BJ (cell line): ENCODE data around the gene LIME1. TPM values are rescaled to one million over a fixed set of nuclear protein-coding genes. Genes with fewer than 3 reads are reported as not detected.
"Not testable (repeated sequence)": the region's sequence is repeated elsewhere in the genome, so short reads cannot be mapped to it uniquely, and the experiment has no call there.

Source experiments
- CTCF ChIA-PET: fragments of 350-600 bp; formaldehyde crosslinking; extraction: SDS; loops from one replicate; lab custom pipeline; 2021; ENCODE audit warnings: antibody characterized with exemption, inconsistent platforms; lab: Yijun Ruan, JAX
- POLR2A ChIA-PET: fragments of 300-600 bp; sonication (Branson Sonifier 250); formaldehyde crosslinking; extraction: SDS; loops from one replicate; lab custom pipeline; 2021; ENCODE audit warnings: antibody characterized with exemption; lab: Charles Lee
- DNase-seq: peaks from one replicate; pipeline ENCODE4 v3.0.0-alpha.2; 2011; ENCODE audit warnings: low read depth
- H3K27me3 ChIP-seq: 2 replicates; pipeline ENCODE4 v1.6.0; 2011; ENCODE audit warnings: low read length; ENCODE audit not compliant: control insufficient read depth, insufficient read depth
- H3K36me3 ChIP-seq: 2 replicates; pipeline ENCODE4 v1.5.1; 2011; ENCODE audit warnings: low read length; ENCODE audit not compliant: control insufficient read depth, insufficient read depth
- H3K4me3 ChIP-seq: 2 replicates; pipeline ENCODE4 v1.5.1; 2011; ENCODE audit warnings: low read depth, mild to moderate bottlenecking, control low read depth, low read length
- CTCF ChIP-seq: IDR thresholded peaks from 2 replicates; pipeline ENCODE4 v1.5.1; 2011; ENCODE audit warnings: low read depth, mild to moderate bottlenecking, control low read depth, inconsistent platforms, low read length, moderate library complexity; ENCODE audit not compliant: insufficient read depth
- polyA plus RNA-seq: library from polyadenylated mRNA; depleted of rRNA; stranded (reverse); fragments of >200 nt; gene quantifications from 2 replicates; pipeline ENCODE4 v1.2.3, GENCODE V29; 2011

Gene LIME1
- polyA plus RNA-seq, 1 experiment, result 2.5 TPM

- Histone ChIP-seq H3K36me3 (peaks cover 12% of the 10 kb centered on the region), H3K27me3 (no peaks in the 10 kb centered on the region), H3K4me3 (no peak overlapping the region)
- DNase-seq, result no peak
- POLR2A ChIA-PET, result no interaction called here
- CTCF ChIA-PET, result interaction anchor here (0.7 kb wide), 1 partner anchor 18 kb away, joined by 3 read pairs; no protein-coding TSS in a partner anchor
- TF ChIP-seq CTCF, result no peak
Measured at GRCh38 chr20:63711085-63711645, 25.3 kb upstream of the LIME1 start.

GRCh38 chr20:63712191-63712590 lies 24.3 kb upstream of the LIME1 start:
- DNase-seq, result no peak
- CTCF ChIA-PET, result interaction anchor here (1.3 kb wide), 1 partner anchor 10 kb away, joined by 3 read pairs; no protein-coding TSS in a partner anchor
- H3K27me3 ChIP-seq, result no peaks in the 10 kb centered on the region
- peaks cover 12% of the 10 kb centered on the region for H3K36me3 ChIP-seq
- TF ChIP-seq CTCF, result no peak
- POLR2A ChIA-PET, result no interaction called here
- H3K4me3 ChIP-seq, result no peak overlapping the region

- H3K4me3 ChIP-seq, result no peak overlapping the region
- ChIA-PET POLR2A (no interaction called here), CTCF (no interaction called here)
- peaks cover 12% of the 10 kb centered on the region for H3K36me3 ChIP-seq
- TF ChIP-seq CTCF, result no peak
- no peaks in the 10 kb centered on the region for H3K27me3 ChIP-seq
- DNase-seq, result no peak
Measured at GRCh38 chr20:63714858-63715257, 21.6 kb upstream of the LIME1 start.

GRCh38 chr20:63718996-63719395 lies 17.5 kb upstream of the LIME1 start:
- no peak for DNase-seq
- POLR2A ChIA-PET, result no interaction called here
- Histone ChIP-seq H3K4me3 (no peak overlapping the region), H3K27me3 (no peaks in the 10 kb centered on the region), H3K36me3 (peaks cover 9% of the 10 kb centered on the region)
- TF ChIP-seq CTCF, result no peak
- CTCF ChIA-PET, result no interaction called here

- H3K36me3 ChIP-seq, H3K4me3 ChIP-seq, DNase-seq, H3K27me3 ChIP-seq: not testable (repeated sequence)
- POLR2A ChIA-PET, result interaction anchor here (0.7 kb wide), 1 partner anchor 22 kb away, joined by 4 read pairs; no protein-coding TSS in a partner anchor
- CTCF ChIA-PET, result interaction anchor here (1.4 kb wide), 1 partner anchor 10 kb away, joined by 3 read pairs; no protein-coding TSS in a partner anchor
Measured at GRCh38 chr20:63722967-63723622, 13.4 kb upstream of the LIME1 start.

- DNase-seq, CTCF ChIA-PET, POLR2A ChIA-PET, H3K4me3 ChIP-seq, H3K27me3 ChIP-seq: not testable (repeated sequence)
- H3K36me3 ChIP-seq, result peaks cover 19% of the 10 kb centered on the region
Measured at GRCh38 chr20:63730189-63730733, 6.2 kb upstream of the LIME1 start.
